HepG2 (cell line): Measurements from ENCODE around the gene TSC22D4. TPM values are rescaled to one million over a fixed set of nuclear protein-coding genes. Genes with fewer than 3 reads are reported as not detected.
A peak's percentile ranks its signal among the peaks of the same experiment; 100 is the strongest.

Experiments used
- ARHGAP35 ChIP-seq: sonication (generic); formaldehyde crosslinking; IDR thresholded peaks from 2 replicates; pipeline ENCODE4 v1.9.0; 2022; ENCODE audit warnings: mild to moderate bottlenecking, inconsistent platforms, moderate library complexity, missing genetic modification reagents, borderline replicate concordance
- FOXO1 ChIP-seq: sonication (generic); formaldehyde crosslinking; IDR thresholded peaks from 2 replicates; pipeline ENCODE4 v1.4.0; 2020; ENCODE audit warnings: missing genetic modification reagents
- GABPA ChIP-seq, 2 experiments: IDR thresholded peaks; 2 replicates each; pipeline ENCODE4 v1.6.1; 2011 to 2016; ENCODE audit warnings: low read depth in 2 of 2, low read length in 1 of 2, missing biosample characterization in 1 of 2, missing genetic modification characterization in 1 of 2
- HOXA3 ChIP-seq: sonication (generic); formaldehyde crosslinking; IDR thresholded peaks from 2 replicates; pipeline ENCODE4 v1.5.0; 2020; ENCODE audit warnings: missing genetic modification reagents
- KMT2B ChIP-seq: IDR thresholded peaks from 2 replicates; pipeline ENCODE4 v1.6.1; 2016; ENCODE audit warnings: missing genetic modification reagents, missing compliant biosample characterization
- SMAD3 ChIP-seq: sonication (generic); formaldehyde crosslinking; IDR thresholded peaks from 2 replicates; pipeline ENCODE4 v1.4.0; 2020; ENCODE audit warnings: missing genetic modification reagents
- SOX5 ChIP-seq: IDR thresholded peaks from 2 replicates; pipeline ENCODE4 v1.6.1; 2016; ENCODE audit warnings: borderline replicate concordance
- ZBTB20 ChIP-seq: sonication (generic); formaldehyde crosslinking; IDR thresholded peaks from 2 replicates; pipeline ENCODE4 v1.8.1; 2023; ENCODE audit warnings: missing genetic modification reagents, low read depth, mild to moderate bottlenecking, borderline replicate concordance
- ZNF263 ChIP-seq: sonication (generic); formaldehyde crosslinking; IDR thresholded peaks from 2 replicates; pipeline ENCODE4 v1.4.0; 2020; ENCODE audit warnings: missing genetic modification reagents
- ZNF292 ChIP-seq: sonication (generic); formaldehyde crosslinking; IDR thresholded peaks from 2 replicates; pipeline ENCODE4 v1.8.1; 2022; ENCODE audit warnings: mild to moderate bottlenecking, low read depth, missing genetic modification reagents, borderline replicate concordance
- ZNF652 ChIP-seq: IDR thresholded peaks from 2 replicates; pipeline ENCODE4 v1.6.1; 2016; ENCODE audit warnings: low read depth, borderline replicate concordance
- ZNF883 ChIP-seq: sonication (generic); formaldehyde crosslinking; IDR thresholded peaks from 2 replicates; pipeline ENCODE4 v1.5.1; 2020; ENCODE audit warnings: mild to moderate bottlenecking, missing genetic modification reagents; ENCODE audit errors: not compliant biosample characterization
- ZNF891 ChIP-seq: sonication (generic); formaldehyde crosslinking; IDR thresholded peaks from 2 replicates; pipeline ENCODE4 v1.5.0; 2020; ENCODE audit warnings: mild to moderate bottlenecking, missing genetic modification reagents
- polyA plus RNA-seq, 8 experiments: library from polyadenylated mRNA; depleted of rRNA in 3 of 8; stranded (reverse) in 7 of 8; unstranded in 1 of 8; fragments of >200 nt; fragmentation: Illumina TruSeq in 4 of 8; extraction: Trizol in 4 of 8; gene quantifications; 2 replicates each; pipeline versions ENCODE4 v1.2.1 to v1.2.3, GENCODE V29; 2011 to 2016; ENCODE audit warnings: low read depth in 4 of 8, missing spikeins in 1 of 8, mixed read lengths in 1 of 8; ENCODE audit not compliant: insufficient read depth in 1 of 8
- total RNA-seq, 5 experiments: library from RNA; depleted of rRNA; stranded (reverse); fragments of >200 nt; fragmentation: Illumina TruSeq; extraction: Trizol; gene quantifications; 2 replicates each; pipeline ENCODE4 v1.2.3, GENCODE V29; 2016; ENCODE audit warnings: low read depth in 1 of 5
- TF ChIP-seq, protein P1 (sequence below): sonication (generic); formaldehyde crosslinking; IDR thresholded peaks from 2 replicates; pipeline ENCODE4 v1.5.0; 2020; ENCODE audit warnings: missing genetic modification reagents, mild to moderate bottlenecking, borderline replicate concordance
- TF ChIP-seq, protein P2 (sequence below): sonication (generic); formaldehyde crosslinking; IDR thresholded peaks from 2 replicates; pipeline ENCODE4 v1.5.0; 2020; ENCODE audit warnings: mild to moderate bottlenecking, missing genetic modification reagents, borderline replicate concordance
- TF ChIP-seq, protein P3 (sequence below): sonication (generic); formaldehyde crosslinking; conservative IDR thresholded peaks from 2 replicates; pipeline ENCODE4 v1.4.0; 2020; ENCODE audit warnings: missing genetic modification reagents
- TF ChIP-seq, protein P4 (sequence below): sonication (generic); formaldehyde crosslinking; IDR thresholded peaks from 2 replicates; pipeline ENCODE4 v1.8.0; 2022; ENCODE audit warnings: missing genetic modification reagents, mild to moderate bottlenecking, inconsistent platforms, borderline replicate concordance
- TF ChIP-seq, protein P5 (sequence below): IDR thresholded peaks from 2 replicates; pipeline ENCODE4 v1.6.1; 2012; ENCODE audit warnings: low read depth, low read length, improper control_type of control experiment

TSC22D4 gene
- total and polyA plus RNA-seq, 2 of the 13 experiments (the other 11 are each of a cell fraction or from before 2014, with no cell fraction given) = 7.7 to 8.7 TPM

DNA sequence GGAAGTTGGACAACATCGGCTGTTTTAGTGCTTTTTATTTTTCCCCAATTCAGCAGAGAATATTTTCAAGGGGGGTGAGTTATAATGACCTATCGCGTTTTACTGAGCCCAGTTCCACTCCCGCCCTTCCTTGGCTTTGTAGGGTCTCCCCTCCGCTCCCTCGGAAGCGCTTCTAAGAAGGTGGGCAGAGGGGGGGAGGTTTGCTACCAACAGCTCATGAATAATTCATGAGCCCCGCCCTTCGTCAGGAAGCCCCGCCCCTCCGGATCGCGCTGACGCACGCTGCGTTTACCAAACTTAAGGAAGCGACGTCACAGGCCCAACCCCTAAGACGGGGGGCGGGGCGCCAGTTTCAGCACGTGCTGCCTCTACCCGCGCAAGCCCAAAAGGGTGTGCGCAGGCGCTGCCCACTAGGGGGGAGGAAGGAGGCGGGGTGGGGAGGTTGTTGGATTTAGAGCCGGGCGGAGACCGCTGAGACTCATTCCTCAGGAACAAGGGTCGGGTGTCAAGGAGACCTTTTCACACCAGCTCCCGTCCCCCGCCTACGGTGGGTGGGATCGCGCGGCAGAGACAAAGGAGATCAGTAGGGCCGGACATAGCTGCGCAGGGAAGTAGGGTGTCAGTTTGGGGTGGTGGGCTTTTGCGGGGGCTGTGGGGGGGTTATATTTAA, 49.9 kb downstream of the TSC22D4 start (continued):
- TF ChIP-seq, protein P1, sequence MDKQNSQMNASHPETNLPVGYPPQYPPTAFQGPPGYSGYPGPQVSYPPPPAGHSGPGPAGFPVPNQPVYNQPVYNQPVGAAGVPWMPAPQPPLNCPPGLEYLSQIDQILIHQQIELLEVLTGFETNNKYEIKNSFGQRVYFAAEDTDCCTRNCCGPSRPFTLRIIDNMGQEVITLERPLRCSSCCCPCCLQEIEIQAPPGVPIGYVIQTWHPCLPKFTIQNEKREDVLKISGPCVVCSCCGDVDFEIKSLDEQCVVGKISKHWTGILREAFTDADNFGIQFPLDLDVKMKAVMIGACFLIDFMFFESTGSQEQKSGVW = no peak; the same call in 1 of the 2 replicates
- TF ChIP-seq ZNF891 (CRISPR knock-in tag) = no peak
- TF ChIP-seq, protein P2, sequence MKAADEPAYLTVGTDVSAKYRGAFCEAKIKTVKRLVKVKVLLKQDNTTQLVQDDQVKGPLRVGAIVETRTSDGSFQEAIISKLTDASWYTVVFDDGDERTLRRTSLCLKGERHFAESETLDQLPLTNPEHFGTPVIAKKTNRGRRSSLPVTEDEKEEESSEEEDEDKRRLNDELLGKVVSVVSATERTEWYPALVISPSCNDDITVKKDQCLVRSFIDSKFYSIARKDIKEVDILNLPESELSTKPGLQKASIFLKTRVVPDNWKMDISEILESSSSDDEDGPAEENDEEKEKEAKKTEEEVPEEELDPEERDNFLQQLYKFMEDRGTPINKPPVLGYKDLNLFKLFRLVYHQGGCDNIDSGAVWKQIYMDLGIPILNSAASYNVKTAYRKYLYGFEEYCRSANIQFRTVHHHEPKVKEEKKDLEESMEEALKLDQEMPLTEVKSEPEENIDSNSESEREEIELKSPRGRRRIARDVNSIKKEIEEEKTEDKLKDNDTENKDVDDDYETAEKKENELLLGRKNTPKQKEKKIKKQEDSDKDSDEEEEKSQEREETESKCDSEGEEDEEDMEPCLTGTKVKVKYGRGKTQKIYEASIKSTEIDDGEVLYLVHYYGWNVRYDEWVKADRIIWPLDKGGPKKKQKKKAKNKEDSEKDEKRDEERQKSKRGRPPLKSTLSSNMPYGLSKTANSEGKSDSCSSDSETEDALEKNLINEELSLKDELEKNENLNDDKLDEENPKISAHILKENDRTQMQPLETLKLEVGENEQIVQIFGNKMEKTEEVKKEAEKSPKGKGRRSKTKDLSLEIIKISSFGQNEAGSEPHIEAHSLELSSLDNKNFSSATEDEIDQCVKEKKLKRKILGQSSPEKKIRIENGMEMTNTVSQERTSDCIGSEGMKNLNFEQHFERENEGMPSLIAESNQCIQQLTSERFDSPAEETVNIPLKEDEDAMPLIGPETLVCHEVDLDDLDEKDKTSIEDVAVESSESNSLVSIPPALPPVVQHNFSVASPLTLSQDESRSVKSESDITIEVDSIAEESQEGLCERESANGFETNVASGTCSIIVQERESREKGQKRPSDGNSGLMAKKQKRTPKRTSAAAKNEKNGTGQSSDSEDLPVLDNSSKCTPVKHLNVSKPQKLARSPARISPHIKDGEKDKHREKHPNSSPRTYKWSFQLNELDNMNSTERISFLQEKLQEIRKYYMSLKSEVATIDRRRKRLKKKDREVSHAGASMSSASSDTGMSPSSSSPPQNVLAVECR (CRISPR knock-in tag) = peak; percentile 52
- TF ChIP-seq ARHGAP35 = no peak
- TF ChIP-seq, protein P3, sequence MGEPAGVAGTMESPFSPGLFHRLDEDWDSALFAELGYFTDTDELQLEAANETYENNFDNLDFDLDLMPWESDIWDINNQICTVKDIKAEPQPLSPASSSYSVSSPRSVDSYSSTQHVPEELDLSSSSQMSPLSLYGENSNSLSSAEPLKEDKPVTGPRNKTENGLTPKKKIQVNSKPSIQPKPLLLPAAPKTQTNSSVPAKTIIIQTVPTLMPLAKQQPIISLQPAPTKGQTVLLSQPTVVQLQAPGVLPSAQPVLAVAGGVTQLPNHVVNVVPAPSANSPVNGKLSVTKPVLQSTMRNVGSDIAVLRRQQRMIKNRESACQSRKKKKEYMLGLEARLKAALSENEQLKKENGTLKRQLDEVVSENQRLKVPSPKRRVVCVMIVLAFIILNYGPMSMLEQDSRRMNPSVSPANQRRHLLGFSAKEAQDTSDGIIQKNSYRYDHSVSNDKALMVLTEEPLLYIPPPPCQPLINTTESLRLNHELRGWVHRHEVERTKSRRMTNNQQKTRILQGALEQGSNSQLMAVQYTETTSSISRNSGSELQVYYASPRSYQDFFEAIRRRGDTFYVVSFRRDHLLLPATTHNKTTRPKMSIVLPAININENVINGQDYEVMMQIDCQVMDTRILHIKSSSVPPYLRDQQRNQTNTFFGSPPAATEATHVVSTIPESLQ (CRISPR knock-in tag) = no peak
- TF ChIP-seq FOXO1 (CRISPR knock-in tag) = peak; percentile 13; the same call in 1 of the 2 replicates
- TF ChIP-seq KMT2B (CRISPR knock-in tag) = no peak
- no peak for TF ChIP-seq ZNF263 (CRISPR knock-in tag)
- peak; percentile 62; the same call in 1 of the 2 replicates for TF ChIP-seq SOX5
- TF ChIP-seq, protein P4, sequence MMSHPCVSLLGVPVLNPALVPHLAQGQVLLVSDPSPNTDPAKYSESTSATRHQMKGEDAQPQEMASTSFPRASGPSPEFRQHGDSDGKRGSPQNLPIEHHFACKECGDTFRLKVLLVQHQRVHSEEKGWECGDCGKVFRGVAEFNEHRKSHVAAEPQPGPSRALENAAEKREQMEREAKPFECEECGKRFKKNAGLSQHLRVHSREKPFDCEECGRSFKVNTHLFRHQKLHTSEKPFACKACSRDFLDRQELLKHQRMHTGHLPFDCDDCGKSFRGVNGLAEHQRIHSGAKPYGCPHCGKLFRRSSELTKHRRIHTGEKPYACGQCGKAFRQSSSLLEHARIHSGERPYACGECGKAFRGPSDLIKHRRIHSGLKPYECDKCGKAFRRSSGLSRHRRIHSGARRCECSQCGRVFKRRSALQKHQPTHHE (CRISPR knock-in tag) = 0 out of 2 replicates have a peak, but pooled peaks have one; percentile 15
- no peak for TF ChIP-seq SMAD3 (CRISPR knock-in tag)
- TF ChIP-seq ZNF883 (CRISPR knock-in tag) = no peak
- TF ChIP-seq HOXA3 (CRISPR knock-in tag) = peak; percentile 21; the same call in 1 of the 2 replicates
- no peak; the same call in 1 of the 2 replicates for TF ChIP-seq ZBTB20 (CRISPR knock-in tag)
- TF ChIP-seq ZNF652 (CRISPR knock-in tag) = peak; percentile 37; the same call in 1 of the 2 replicates
- TF ChIP-seq GABPA (IDR thresholded peaks at IDR 0.05; ENCODE audit: low read depth, low read length) = no peak
- peak; percentile 87 for TF ChIP-seq GABPA (CRISPR knock-in tag; IDR thresholded peaks at IDR 0.05; ENCODE audit: low read depth)
- TF ChIP-seq ZNF292 (CRISPR knock-in tag) = no peak
- TF ChIP-seq, protein P5, sequence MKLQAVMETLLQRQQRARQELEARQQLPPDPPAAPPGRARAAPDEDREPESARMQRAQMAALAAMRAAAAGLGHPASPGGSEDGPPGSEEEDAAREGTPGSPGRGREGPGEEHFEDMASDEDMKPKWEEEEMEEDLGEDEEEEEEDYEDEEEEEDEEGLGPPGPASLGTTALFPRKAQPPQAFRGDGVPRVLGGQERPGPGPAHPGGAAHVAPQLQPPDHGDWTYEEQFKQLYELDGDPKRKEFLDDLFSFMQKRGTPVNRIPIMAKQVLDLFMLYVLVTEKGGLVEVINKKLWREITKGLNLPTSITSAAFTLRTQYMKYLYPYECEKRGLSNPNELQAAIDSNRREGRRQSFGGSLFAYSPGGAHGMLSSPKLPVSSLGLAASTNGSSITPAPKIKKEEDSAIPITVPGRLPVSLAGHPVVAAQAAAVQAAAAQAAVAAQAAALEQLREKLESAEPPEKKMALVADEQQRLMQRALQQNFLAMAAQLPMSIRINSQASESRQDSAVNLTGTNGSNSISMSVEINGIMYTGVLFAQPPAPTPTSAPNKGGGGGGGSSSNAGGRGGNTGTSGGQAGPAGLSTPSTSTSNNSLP = no peak
